HG03159 (cell line): ENCODE results near the gene GNB2.
"Not testable (repeated sequence)": the region's sequence is repeated elsewhere in the genome, so short reads cannot be mapped to it uniquely, and the experiment has no call there.

Experiments
- ATAC-seq: cut with Tn5 transposase; IDR thresholded peaks from one replicate; pipeline ENCODE4 v1.9.1; 2021; ENCODE audit warnings: mild to moderate bottlenecking, moderate library complexity; ENCODE audit not compliant: unreplicated experiment

Gene GNB2

GRCh38 chr7:100662194-100662776 is 11.3 kb upstream of the GNB2 start:
- ATAC-seq: not testable (repeated sequence)

GRCh38 chr7:100665168-100665726 is 8.3 kb upstream of the GNB2 start:
- ATAC-seq: no peak

- no peak for ATAC-seq
These were observed 6.0 kb upstream of the GNB2 start for GRCh38 chr7:100667331-100668068.

GRCh38 chr7:100668069-100668449 is 5.5 kb upstream of the GNB2 start:
- no peak for ATAC-seq

- ATAC-seq: not testable (repeated sequence)
These were observed 4.4 kb upstream of the GNB2 start for GRCh38 chr7:100669106-100669505.

GRCh38 chr7:100670074-100670473 is 3.5 kb upstream of the GNB2 start:
- ATAC-seq: no peak

- no peak for ATAC-seq
These were observed 1.9 kb upstream of the GNB2 start for GRCh38 chr7:100671353-100672327.

GRCh38 chr7:100673942-100674410 is 436 bp downstream of the GNB2 start:
- ATAC-seq: peak; percentile 2

- no peak for ATAC-seq
These were observed 1.0 kb downstream of the GNB2 start for GRCh38 chr7:100674411-100675104.

GRCh38 chr7:100675105-100675451 is 1.5 kb downstream of the GNB2 start:
- ATAC-seq: no peak

GRCh38 chr7:100675581-100676350 is 2.2 kb downstream of the GNB2 start:
- peak; percentile 30 for ATAC-seq

GRCh38 chr7:100676501-100677306 is 3.2 kb downstream of the GNB2 start:
- ATAC-seq: no peak

GRCh38 chr7:100677308-100678267 is 4.0 kb downstream of the GNB2 start:
- no peak for ATAC-seq

- no peak for ATAC-seq
These were observed 4.9 kb downstream of the GNB2 start for GRCh38 chr7:100678291-100678984.

GRCh38 chr7:100679129-100679926 is 5.8 kb downstream of the GNB2 start:
- no peak for ATAC-seq

- ATAC-seq: no peak
These were observed 6.5 kb downstream of the GNB2 start for GRCh38 chr7:100679927-100680575.
